Hepatic stellate cell (primary cell): Measurements from ENCODE around the gene PAX3.

ENCODE experiments used
- DNase-seq: peaks from one replicate; pipeline ENCODE4 v3.0.0; 2011; ENCODE audit warnings: low spot score

Gene PAX3

GRCh38 chr2:222270396-222270795 is 28.4 kb downstream of the PAX3 start:
- no peak for DNase-seq

- DNase-seq: no peak
Measured at GRCh38 chr2:222269132-222269531, 29.7 kb downstream of the PAX3 start.

- DNase-seq: no peak
Measured at GRCh38 chr2:222268311-222268990, 30.3 kb downstream of the PAX3 start.

GRCh38 chr2:222264791-222265320 is 33.9 kb downstream of the PAX3 start:
- no peak for DNase-seq

- DNase-seq: no peak
Measured at GRCh38 chr2:222261504-222261903, 37.3 kb downstream of the PAX3 start.

GRCh38 chr2:222257645-222258044 is 41.2 kb downstream of the PAX3 start:
- no peak for DNase-seq

GRCh38 chr2:222256250-222256649 is 42.5 kb downstream of the PAX3 start:
- no peak for DNase-seq

- DNase-seq: no peak
Measured at GRCh38 chr2:222255090-222255489, 43.7 kb downstream of the PAX3 start.

GRCh38 chr2:222250313-222250712 is 48.5 kb downstream of the PAX3 start:
- no peak for DNase-seq

GRCh38 chr2:222249444-222249843 is 49.4 kb downstream of the PAX3 start:
- DNase-seq: no peak

- no peak for DNase-seq
Measured at GRCh38 chr2:222248818-222249217, 50.0 kb downstream of the PAX3 start.

GRCh38 chr2:222248256-222248655 is 50.5 kb downstream of the PAX3 start:
- no peak for DNase-seq

- DNase-seq: no peak
Measured at GRCh38 chr2:222242532-222242931, 56.3 kb downstream of the PAX3 start.

- DNase-seq: no peak
Measured at GRCh38 chr2:222241128-222241870, 57.5 kb downstream of the PAX3 start.

- DNase-seq: no peak
Measured at GRCh38 chr2:222240676-222241049, 58.1 kb downstream of the PAX3 start.

GRCh38 chr2:222239945-222240675 is 58.7 kb downstream of the PAX3 start:
- no peak for DNase-seq

- DNase-seq: no peak
Measured at GRCh38 chr2:222239091-222239490, 59.7 kb downstream of the PAX3 start.

- DNase-seq: no peak
Measured at GRCh38 chr2:222238072-222238471, 60.7 kb downstream of the PAX3 start.

- no peak for DNase-seq
Measured at GRCh38 chr2:222232839-222233238, 66.0 kb downstream of the PAX3 start.

- DNase-seq: no peak
Measured at GRCh38 chr2:222232372-222232771, 66.4 kb downstream of the PAX3 start.

GRCh38 chr2:222228054-222228453 is 70.7 kb downstream of the PAX3 start:
- no peak for DNase-seq

- DNase-seq: no peak
Measured at GRCh38 chr2:222218786-222219185, 80.0 kb downstream of the PAX3 start.

GRCh38 chr2:222217712-222218111 is 81.1 kb downstream of the PAX3 start:
- DNase-seq: no peak
